Endothelial cell of umbilical vein (primary cell): Measurements from ENCODE around the gene ANK2. TPM values are rescaled to one million over a fixed set of nuclear protein-coding genes. Genes with fewer than 3 reads are reported as not detected.

ENCODE experiments used
- BruUV-seq: library from RNA; stranded (reverse); fragments of 400-500 nt; replicated peaks from 2 replicates; lab custom pipeline; 2021; lab: Mats Ljungman, UMichigan
- CTCF ChIA-PET: fragments of 300-600, 350-600 bp; sonication (Branson Sonifier 250); formaldehyde crosslinking; loops from one replicate; lab custom pipeline; 2021; ENCODE audit warnings: antibody characterized with exemption, inconsistent platforms; lab: Charles Lee
- POLR2A ChIA-PET: fragments of 300-600, 350-600 bp; sonication (Branson Sonifier 250); formaldehyde crosslinking; loops from one replicate; lab custom pipeline; 2021; ENCODE audit warnings: antibody characterized with exemption, inconsistent platforms; lab: Charles Lee
- DNase-seq: peaks from one replicate; pipeline ENCODE4 v3.0.0-alpha.2; 2011; ENCODE audit warnings: low read depth, low spot score
- FAIRE-seq: peaks from 2 replicates; lab custom pipeline; 2011; peaks lifted over from hg19 to GRCh38; lab: Jason Lieb, UNC
- H2AFZ ChIP-seq: 2 replicates; pipeline ENCODE4 v1.6.0; 2012; ENCODE audit warnings: low read depth, low read length, control low read depth, inconsistent platforms
- H3K27ac ChIP-seq: 2 replicates; pipeline ENCODE4 v1.5.1; 2011; ENCODE audit warnings: low read depth, mild to moderate bottlenecking, control low read depth, low read length, moderate library complexity; ENCODE audit not compliant: insufficient read depth
- H3K27me3 ChIP-seq, 2 experiments: 2 replicates each; pipeline versions ENCODE4 v1.6.0 to v1.6.1; 2011; ENCODE audit warnings: low read length in 2 of 2, mixed read lengths in 1 of 2; ENCODE audit not compliant: control insufficient read depth in 2 of 2, insufficient read depth in 2 of 2
- H3K36me3 ChIP-seq, 2 experiments: 2 replicates in 1 of 2; 3 replicates in 1 of 2; pipeline ENCODE4 v1.5.1; 2011; ENCODE audit warnings: low read length in 2 of 2, mild to moderate bottlenecking in 1 of 2, moderate library complexity in 1 of 2; ENCODE audit not compliant: control insufficient read depth in 2 of 2, insufficient read depth in 2 of 2; ENCODE audit errors: extremely low read depth in 1 of 2
- H3K4me1 ChIP-seq: 3 replicates; pipeline ENCODE4 v1.5.1; 2011; ENCODE audit warnings: mild to moderate bottlenecking, low read length; ENCODE audit not compliant: control insufficient read depth, insufficient read depth; ENCODE audit errors: extremely low read depth
- H3K4me2 ChIP-seq: 2 replicates; pipeline ENCODE4 v1.6.1; 2011; ENCODE audit warnings: low read length, control low read depth, mixed read lengths; ENCODE audit not compliant: insufficient read depth
- H3K4me3 ChIP-seq, 3 experiments: fragments of 200-600 bp in 1 of 3; sonication (generic), shearing (Covaris generic) in 1 of 3; replicated peaks in 1 of 3; 2 replicates each; pipeline ENCODE4 v1.5.1; 2011 to 2016; ENCODE audit warnings: control low read depth in 3 of 3, low read length in 3 of 3, mild to moderate bottlenecking in 2 of 3, inconsistent platforms in 1 of 3, low read depth in 1 of 3, moderate library complexity in 1 of 3; ENCODE audit not compliant: insufficient read depth in 1 of 3
- H3K79me2 ChIP-seq: 2 replicates; pipeline ENCODE4 v1.6.0; 2012; ENCODE audit warnings: low read length, inconsistent platforms; ENCODE audit not compliant: control insufficient read depth, insufficient read depth
- H3K9ac ChIP-seq: replicated peaks from 2 replicates; pipeline ENCODE3; 2011; ENCODE audit warnings: low read length, control low read depth; ENCODE audit not compliant: insufficient read depth; ENCODE audit errors: extremely low read depth
- H3K9me1 ChIP-seq: replicated peaks from 3 replicates; pipeline ENCODE4 v1.6.0; 2011; ENCODE audit warnings: mild to moderate bottlenecking, low read length; ENCODE audit not compliant: control insufficient read depth, insufficient read depth; ENCODE audit errors: extremely low read depth
- H3K9me3 ChIP-seq: replicated peaks from 2 replicates; pipeline ENCODE4 v1.5.1; 2012; ENCODE audit warnings: low read length, inconsistent platforms; ENCODE audit not compliant: control insufficient read depth, insufficient read depth
- H4K20me1 ChIP-seq: replicated peaks from 2 replicates; pipeline ENCODE3; 2011; ENCODE audit warnings: mild to moderate bottlenecking, low read length; ENCODE audit not compliant: control insufficient read depth, insufficient read depth; ENCODE audit errors: extremely low read depth
- CTCF ChIP-seq, 2 donors: IDR thresholded peaks; 1 replicate in 1 of 2; 2 replicates in 1 of 2; pipeline ENCODE4 v1.5.1; 2011; ENCODE audit warnings: low read length in 2 of 2, mild to moderate bottlenecking in 2 of 2, moderate library complexity in 2 of 2, control low read depth in 1 of 2, inconsistent platforms in 1 of 2, low read depth in 1 of 2; ENCODE audit not compliant: insufficient read depth in 1 of 2; ENCODE audit errors: extremely low read depth in 1 of 2
- EZH2 ChIP-seq: IDR thresholded peaks from 2 replicates; pipeline ENCODE4 v1.6.1; 2012; ENCODE audit warnings: borderline replicate concordance, low read depth, mild to moderate bottlenecking, moderate library complexity, low read length, inconsistent platforms; ENCODE audit not compliant: severe bottlenecking
- FOS ChIP-seq: IDR thresholded peaks from 2 replicates; pipeline ENCODE4 v1.6.1; 2011; ENCODE audit warnings: mild to moderate bottlenecking, low read length, moderate library complexity, borderline replicate concordance; ENCODE audit not compliant: insufficient read depth
- GATA2 ChIP-seq: IDR thresholded peaks from 2 replicates; pipeline ENCODE4 v1.7.0; 2011; ENCODE audit warnings: low read depth, mild to moderate bottlenecking, moderate library complexity, mixed read lengths, low read length; ENCODE audit not compliant: insufficient read length, insufficient read depth
- JUN ChIP-seq: IDR thresholded peaks from 2 replicates; pipeline ENCODE4 v1.6.1; 2011; ENCODE audit warnings: borderline replicate concordance, low read depth; ENCODE audit not compliant: insufficient read length, insufficient read depth
- MAX ChIP-seq: IDR thresholded peaks from 2 replicates; pipeline ENCODE4 v1.6.1; 2011; ENCODE audit not compliant: insufficient read depth, insufficient read length
- MYC ChIP-seq: IDR thresholded peaks from one replicate; pipeline ENCODE4 v1.6.1; 2011; ENCODE audit warnings: mild to moderate bottlenecking, low read depth, low read length
- POLR2A ChIP-seq: IDR thresholded peaks from 2 replicates; pipeline ENCODE4 v1.6.1; 2012; ENCODE audit warnings: low read depth, mild to moderate bottlenecking, control low read depth, low read length
- POLR2AphosphoS5 ChIP-seq: IDR thresholded peaks from 2 replicates; pipeline ENCODE4 v1.6.1; 2012; ENCODE audit warnings: low read depth, mild to moderate bottlenecking, control low read depth, low read length, moderate library complexity; ENCODE audit not compliant: insufficient read depth
- dilution Hi-C: fragments of 300-500 bp; cut with MboI; formaldehyde crosslinking; loops from one replicate; pipeline ENCODE4 v1.15.0; 2019; ENCODE audit warnings: low sequenced_read_pairs; ENCODE audit not compliant: extremely low pct_ligation_motif_present
- intact Hi-C: fragments of 100-400 bp; cut with micrococcal nuclease; formaldehyde crosslinking; loops from one replicate; pipeline ENCODE4 v1.10.0; 2022
- polyA plus RNA-seq, 4 experiments: library from polyadenylated mRNA; depleted of rRNA in 3 of 4; stranded (reverse) in 3 of 4; unstranded in 1 of 4; fragments of >200 nt; gene quantifications; 2 replicates each; pipeline versions ENCODE4 v1.2.1 to v1.2.3, GENCODE V29; 2011 to 2012; ENCODE audit warnings: missing spikeins in 1 of 4
- total RNA-seq: library from RNA; stranded (reverse); gene quantifications from 2 replicates; pipeline ENCODE4 v1.2.3, GENCODE V29; 2021

ANK2 gene
- total and polyA plus RNA-seq, 2 donors (not counting 3 experiments of a cell fraction or from before 2014, with no cell fraction given) = not detected

- Histone ChIP-seq H3K9me3 (no peaks in the 10 kb centered on the region), H2AFZ (no peak overlapping the region), H3K27ac (no peak overlapping the region), H3K4me2 (no peak overlapping the region), H3K27me3 (no peaks in the 10 kb centered on the region), H3K9me1 (no peaks in the 10 kb centered on the region), H3K79me2 (no peaks in the 10 kb centered on the region), H3K36me3 (no peaks in the 10 kb centered on the region), H3K9ac (no peak overlapping the region), H4K20me1 (no peaks in the 10 kb centered on the region), H3K4me1 (no peaks in the 10 kb centered on the region), H3K4me3 (no peak overlapping the region)
- ChIA-PET CTCF (no interaction called here), POLR2A (interaction anchor here (0.6 kb wide), 1 partner anchor 274 kb away, joined by 3 read pairs; no protein-coding TSS in a partner anchor)
- dilution Hi-C loops = no loop called here
- TF ChIP-seq FOS (no peak), CTCF (IDR thresholded peaks at IDR 0.05; ENCODE audit: extremely low read depth in 1 of 2, insufficient read depth in 1 of 2, low read depth in 1 of 2, low read length in 2 of 2) (no peak), POLR2A (no peak), GATA2 (no peak), MYC (no peak), MAX (no peak), EZH2 (no peak), POLR2AphosphoS5 (no peak), JUN (no peak)
- BruUV-seq = no TSS peak
- DNase-seq = no peak
- no peak for FAIRE-seq
- intact Hi-C loops = no loop called here
These were observed 371.5 kb downstream of the ANK2 start for GRCh38 chr4:113420938-113421337.
